AG08396 (cell line): ENCODE data around the gene WDSUB1.

Source experiments
- DNase-seq: peaks from one replicate; pipeline ENCODE4 v3.0.0; 2012; ENCODE audit warnings: low spot score, mixed read lengths

WDSUB1 gene

GRCh38 chr2:159285929-159286708 is at the start of gene WDSUB1:
Gene WDSUB1, minus strand, starts transcription at chr2:159286703. Its CDS starts 3,634 bp downstream, at chr2:159283069.
- peak; percentile 63 for DNase-seq

- DNase-seq: peak; percentile 3
These were observed 40.2 kb upstream of the WDSUB1 start for GRCh38 chr2:159326569-159327255.

- DNase-seq: no peak
These were observed 35.9 kb upstream of the WDSUB1 start for GRCh38 chr2:159322419-159322818.

GRCh38 chr2:159317392-159318088 is 31.0 kb upstream of the WDSUB1 start:
- no peak for DNase-seq

- no peak for DNase-seq
These were observed 21.4 kb upstream of the WDSUB1 start for GRCh38 chr2:159307942-159308341.

- DNase-seq: no peak
These were observed 14.1 kb upstream of the WDSUB1 start for GRCh38 chr2:159300586-159300985.

GRCh38 chr2:159298967-159299366 is 12.5 kb upstream of the WDSUB1 start:
- DNase-seq: no peak

- no peak for DNase-seq
These were observed 10.7 kb upstream of the WDSUB1 start for GRCh38 chr2:159297042-159297707.

GRCh38 chr2:159292157-159292556 is 5.7 kb upstream of the WDSUB1 start:
- no peak for DNase-seq

- DNase-seq: peak; percentile 64
These were observed 3.9 kb upstream of the WDSUB1 start for GRCh38 chr2:159290289-159290907.

- no peak for DNase-seq
These were observed 1.2 kb upstream of the WDSUB1 start for GRCh38 chr2:159287733-159288132.

GRCh38 chr2:159286709-159287441 is 372 bp upstream of the WDSUB1 start:
- peak; percentile 100 for DNase-seq

- no peak for DNase-seq
These were observed 1.1 kb downstream of the WDSUB1 start for GRCh38 chr2:159285433-159285832.

GRCh38 chr2:159283529-159283928 is 3.0 kb downstream of the WDSUB1 start:
- no peak for DNase-seq

GRCh38 chr2:159281002-159281401 is 5.5 kb downstream of the WDSUB1 start:
- no peak for DNase-seq

- DNase-seq: no peak
These were observed 6.8 kb downstream of the WDSUB1 start for GRCh38 chr2:159279700-159280099.

- DNase-seq: no peak
These were observed 11.4 kb downstream of the WDSUB1 start for GRCh38 chr2:159275111-159275510.

- DNase-seq: no peak
These were observed 14.3 kb downstream of the WDSUB1 start for GRCh38 chr2:159272156-159272555.

- no peak for DNase-seq
These were observed 15.6 kb downstream of the WDSUB1 start for GRCh38 chr2:159270744-159271379.

- DNase-seq: no peak
These were observed 18.6 kb downstream of the WDSUB1 start for GRCh38 chr2:159267921-159268320.

GRCh38 chr2:159266554-159266953 is 19.9 kb downstream of the WDSUB1 start:
- no peak for DNase-seq
